GM12864 (cell line): ENCODE data around the gene ARID1B.

ENCODE experiments used
- DNase-seq: peaks from one replicate; pipeline ENCODE4 v3.0.0-alpha.2; 2011; ENCODE audit warnings: low read depth
- H3K4me3 ChIP-seq: 2 replicates; pipeline ENCODE4 v1.5.1; 2011; ENCODE audit warnings: mild to moderate bottlenecking, low read depth, low read length, control low read depth
- TF ChIP-seq, protein P1 (sequence below): IDR thresholded peaks from 2 replicates; pipeline ENCODE4 v1.5.1; 2011; ENCODE audit warnings: low read depth, mild to moderate bottlenecking, moderate library complexity, low read length, control low read depth, inconsistent platforms; ENCODE audit errors: missing control alignments

ARID1B gene

DNA sequence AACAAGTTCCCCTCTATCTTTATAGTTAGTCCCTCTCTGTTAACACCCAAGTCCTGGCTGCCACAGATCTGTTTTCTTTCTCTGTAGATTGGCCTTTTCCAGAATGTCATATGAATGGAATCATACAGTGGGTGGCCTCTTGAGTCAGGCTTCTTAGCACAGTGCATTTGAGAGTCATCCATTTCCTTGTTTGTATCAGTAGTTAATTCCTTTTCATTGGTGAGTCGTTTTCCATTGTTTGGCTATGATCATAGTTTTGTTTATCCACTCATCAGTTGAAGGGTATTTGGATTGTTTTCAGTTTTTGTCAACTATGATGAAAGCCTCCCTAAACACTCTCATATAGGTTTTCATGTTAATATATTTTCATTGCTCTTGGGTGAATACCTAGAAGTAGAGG, 248.3 kb downstream of the ARID1B start:
- H3K4me3 ChIP-seq: no peak overlapping the region
- no peak for DNase-seq
- TF ChIP-seq, protein P1, sequence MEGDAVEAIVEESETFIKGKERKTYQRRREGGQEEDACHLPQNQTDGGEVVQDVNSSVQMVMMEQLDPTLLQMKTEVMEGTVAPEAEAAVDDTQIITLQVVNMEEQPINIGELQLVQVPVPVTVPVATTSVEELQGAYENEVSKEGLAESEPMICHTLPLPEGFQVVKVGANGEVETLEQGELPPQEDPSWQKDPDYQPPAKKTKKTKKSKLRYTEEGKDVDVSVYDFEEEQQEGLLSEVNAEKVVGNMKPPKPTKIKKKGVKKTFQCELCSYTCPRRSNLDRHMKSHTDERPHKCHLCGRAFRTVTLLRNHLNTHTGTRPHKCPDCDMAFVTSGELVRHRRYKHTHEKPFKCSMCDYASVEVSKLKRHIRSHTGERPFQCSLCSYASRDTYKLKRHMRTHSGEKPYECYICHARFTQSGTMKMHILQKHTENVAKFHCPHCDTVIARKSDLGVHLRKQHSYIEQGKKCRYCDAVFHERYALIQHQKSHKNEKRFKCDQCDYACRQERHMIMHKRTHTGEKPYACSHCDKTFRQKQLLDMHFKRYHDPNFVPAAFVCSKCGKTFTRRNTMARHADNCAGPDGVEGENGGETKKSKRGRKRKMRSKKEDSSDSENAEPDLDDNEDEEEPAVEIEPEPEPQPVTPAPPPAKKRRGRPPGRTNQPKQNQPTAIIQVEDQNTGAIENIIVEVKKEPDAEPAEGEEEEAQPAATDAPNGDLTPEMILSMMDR: no peak

DNA sequence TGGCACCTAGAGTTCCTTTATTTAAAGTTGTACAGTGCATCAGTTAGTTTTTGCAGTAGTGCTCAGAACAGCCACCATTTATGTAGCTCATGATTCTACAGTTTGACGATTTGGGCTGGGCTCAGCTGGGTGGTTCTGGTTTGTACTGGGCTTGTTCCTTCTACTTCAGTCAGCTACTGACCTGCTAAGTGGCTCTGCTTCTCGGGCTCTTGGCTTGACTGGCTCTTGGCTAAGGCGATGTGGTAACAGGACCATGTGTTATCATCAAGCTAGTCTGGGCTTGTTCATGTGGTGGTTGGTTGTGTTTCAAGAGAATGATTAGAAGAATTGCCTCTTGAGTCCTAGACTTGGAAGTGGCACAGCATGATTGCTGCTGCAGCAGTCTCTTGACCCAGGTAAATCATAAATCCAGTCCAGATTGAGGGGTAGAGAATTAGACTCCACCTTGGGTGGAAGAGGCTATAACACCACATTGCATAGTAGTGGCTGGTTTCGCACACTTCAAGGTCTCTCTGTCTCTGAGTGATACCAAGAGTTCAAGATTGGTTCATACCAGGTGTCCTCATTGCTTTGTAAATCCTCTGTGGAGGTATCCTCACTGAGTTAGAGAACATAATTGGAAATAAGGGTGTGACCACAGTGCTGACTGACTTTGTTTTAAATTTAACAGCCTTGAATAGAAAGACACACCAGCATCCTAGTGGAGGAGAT, 253.0 kb downstream of the ARID1B start:
- no peak overlapping the region for H3K4me3 ChIP-seq
- DNase-seq: no peak
- TF ChIP-seq, protein P1: no peak

DNA sequence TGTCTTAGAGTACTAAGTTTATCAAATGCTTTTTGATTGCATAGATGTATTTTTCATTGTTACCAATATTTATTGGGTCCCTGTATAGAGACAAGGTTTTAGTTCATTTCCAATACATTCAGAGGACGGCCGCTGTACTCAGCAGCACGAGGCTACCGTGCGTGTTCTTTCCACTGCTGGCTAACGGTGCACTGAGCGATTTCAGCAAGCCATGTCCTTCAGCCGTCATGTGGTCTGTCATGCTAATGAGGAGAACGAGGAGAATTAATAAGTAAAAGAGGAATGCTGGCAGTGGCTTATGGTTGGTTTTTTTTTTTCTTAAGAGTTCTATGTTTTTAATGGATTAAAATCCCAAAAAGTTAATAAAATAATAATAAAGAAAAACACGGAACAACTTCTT, 253.6 kb downstream of the ARID1B start:
- no peak overlapping the region for H3K4me3 ChIP-seq
- no peak for DNase-seq

DNA sequence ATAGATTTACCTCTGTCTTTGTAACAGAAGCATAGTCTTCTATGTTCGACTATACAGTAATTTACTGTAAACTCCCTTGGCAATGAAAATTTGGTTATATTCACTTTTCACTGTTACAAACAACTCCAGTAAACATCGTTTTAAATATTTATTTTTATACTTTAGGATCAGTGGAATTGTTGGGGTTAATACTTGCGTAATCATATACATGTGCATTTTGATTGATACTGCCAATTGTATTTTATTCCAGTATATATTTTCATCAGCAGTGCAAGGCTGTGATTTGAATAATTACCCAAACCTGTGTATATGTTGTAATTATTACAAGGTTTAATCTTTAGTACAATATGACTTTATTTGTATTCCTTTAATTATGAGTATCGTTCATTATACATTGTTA, 255.7 kb downstream of the ARID1B start:
- no peak for DNase-seq
- TF ChIP-seq, protein P1: no peak
- H3K4me3 ChIP-seq: no peak overlapping the region; the same call in 1 of the 2 replicates

More for the DNA sequence above, 253.6 kb downstream of the ARID1B start:
- TF ChIP-seq, protein P1: no peak

DNA sequence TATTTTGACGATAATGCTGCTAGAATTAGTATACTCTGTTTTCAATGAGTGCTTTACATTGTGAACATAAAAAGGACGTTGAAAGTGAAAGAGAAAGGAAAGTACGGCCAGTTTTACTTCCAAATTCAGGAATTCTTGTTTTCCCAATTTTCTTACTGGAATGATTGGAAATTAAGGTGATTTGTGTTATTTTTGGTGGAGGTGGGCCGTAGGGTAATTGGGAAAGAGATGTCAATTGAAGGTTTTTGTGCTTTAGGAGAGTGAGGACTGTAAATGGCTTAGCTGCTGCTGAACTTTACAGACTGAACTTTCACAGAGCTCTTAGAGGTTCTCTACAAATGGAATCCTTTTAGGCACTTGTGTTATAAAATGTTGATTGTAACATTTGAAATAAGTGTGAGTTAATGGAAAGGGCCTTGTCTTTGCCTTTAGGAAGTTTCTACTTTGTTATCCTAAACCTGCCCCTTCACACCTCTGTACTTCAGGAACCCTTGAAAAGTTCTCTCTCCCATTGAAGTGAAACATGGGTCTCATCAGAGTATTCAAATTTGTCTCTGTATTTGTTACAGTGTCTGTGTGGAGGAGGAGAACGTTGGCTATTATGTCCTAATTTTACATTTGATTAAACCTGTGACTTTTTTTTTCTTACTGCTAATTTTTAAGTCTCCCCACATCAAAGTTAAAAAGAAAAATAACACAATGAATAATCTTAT, 256.4 kb downstream of the ARID1B start:
- peak overlapping the region; percentile 53 for H3K4me3 ChIP-seq
- TF ChIP-seq, protein P1: no peak
- DNase-seq: no peak

DNA sequence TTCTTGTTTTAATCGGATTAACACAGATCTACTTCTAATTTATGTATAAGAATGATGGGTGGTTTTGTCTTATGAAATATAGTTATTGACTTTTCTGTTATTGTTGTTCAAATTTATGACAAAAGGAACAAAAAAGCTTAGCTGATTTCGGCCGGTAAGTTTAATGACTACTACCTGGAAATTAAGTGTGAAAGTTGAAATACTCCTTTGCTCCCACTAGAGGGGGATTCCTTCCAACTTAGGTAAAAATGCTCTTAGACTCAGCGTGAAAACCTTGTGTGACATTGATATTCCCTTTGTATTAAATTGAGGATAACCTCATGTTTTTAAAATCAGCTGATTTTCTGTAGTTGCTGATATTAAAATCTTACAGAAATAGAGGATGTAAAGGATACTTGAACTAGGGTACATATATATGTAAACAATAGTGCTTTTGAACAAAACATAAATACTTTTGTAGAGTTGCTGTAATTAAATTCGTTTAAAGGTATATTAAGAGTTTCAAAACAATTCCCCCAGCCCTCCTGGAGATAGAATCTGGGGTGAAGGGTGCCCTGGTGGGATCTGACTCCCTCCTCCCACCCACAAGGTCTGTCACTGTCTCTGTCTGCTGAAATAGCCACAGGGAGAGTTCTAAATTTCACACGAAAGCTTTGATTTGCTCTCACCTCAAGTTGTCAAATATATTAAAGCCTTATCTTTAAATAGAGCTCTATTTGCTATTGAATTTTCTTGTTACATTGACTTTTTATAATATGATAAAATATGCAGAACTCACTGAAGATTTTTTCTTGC, 257.5 kb downstream of the ARID1B start:
- DNase-seq: no peak
- TF ChIP-seq, protein P1: peak; percentile 57
- no peak overlapping the region for H3K4me3 ChIP-seq
